Measurements from ENCODE around the gene GALNT2. TPM values are rescaled to one million over a fixed set of nuclear protein-coding genes. Genes with fewer than 3 reads are reported as not detected.

Gene GALNT2
- total and polyA plus RNA-seq, 2 of the 4 experiments (the other 2 are of a cell fraction), result 50.4 to 189 TPM

GRCh38 chr1:230187290-230187689 lies 120.3 kb downstream of the GALNT2 start:
- in situ Hi-C loops (cut with MboI; ENCODE audit: low sequenced_read_pairs) (no loop called here), intact Hi-C loops (cut with micrococcal nuclease) (no loop called here), dilution Hi-C loops (cut with HindIII; ENCODE audit: low sequenced_read_pairs, unreplicated experiment) (no loop called here)
- Histone ChIP-seq H2AFZ (replicated peaks; ENCODE audit: low read length, poor library complexity) (no peak overlapping the region), H3K27me3 (ENCODE audit: control insufficient read depth, insufficient read depth, low read length) (no peaks in the 10 kb centered on the region), H4K5ac (ENCODE audit: low read depth, low read length) (no peak overlapping the region), H3K4me2 (ENCODE audit: low read depth, low read length) (no peak overlapping the region), H2BK20ac (ENCODE audit: low read depth, low read length) (no peak overlapping the region), H2BK120ac (ENCODE audit: low read depth, low read length) (no peak overlapping the region), H4K91ac (ENCODE audit: insufficient read depth, low read depth, low read length) (no peak overlapping the region), H3K18ac (ENCODE audit: low read depth, low read length) (no peak overlapping the region), H2BK5ac (ENCODE audit: low read depth, low read length, poor library complexity, severe bottlenecking) (no peak overlapping the region), H3K9ac (ENCODE audit: low read depth, low read length) (no peak overlapping the region), H3K9me1 (ENCODE audit: insufficient read depth, low read length) (peaks cover 14% of the 10 kb centered on the region; the same call in 1 of the 2 replicates), H3K23ac (ENCODE audit: low read depth, low read length) (no peak overlapping the region), H3K56ac (ENCODE audit: extremely low read depth, insufficient read depth, low read length) (no peak overlapping the region), H2BK15ac (ENCODE audit: low read depth, low read length) (no peak overlapping the region), H3K27ac (ENCODE audit: insufficient read depth, low read length) (no peak overlapping the region), H4K8ac (ENCODE audit: low read depth in 2 of 2, low read length in 2 of 2) (no peak overlapping the region), H2AK5ac (ENCODE audit: low read depth, low read length) (no peak overlapping the region), H3K9me3 (ENCODE audit: control insufficient read depth, insufficient read depth, low read length) (no peaks in the 10 kb centered on the region), H3K4me3 (ENCODE audit: insufficient read depth, low read depth, low read length) (no peak overlapping the region), H3K4me1 (ENCODE audit: control insufficient read depth, insufficient read depth, low read length) (peaks cover 6% of the 10 kb centered on the region), H3K4ac (ENCODE audit: low read depth, low read length) (no peak overlapping the region), H3K79me1 (ENCODE audit: low read depth in 1 of 2, low read length in 2 of 2) (peaks cover 37 to 61% of the 10 kb centered on the region in 2 experiments), H3K14ac (replicated peaks; ENCODE audit: low read depth, low read length) (no peak overlapping the region), H2AK9ac (replicated peaks; ENCODE audit: low read depth, low read length, poor library complexity) (no peak overlapping the region), H3K36me3 (ENCODE audit: control insufficient read depth, insufficient read depth, low read length) (no peaks in the 10 kb centered on the region; the same call in 1 of the 2 replicates), H4K20me1 (ENCODE audit: insufficient read depth, low read length) (peaks cover 31% of the 10 kb centered on the region)
- ChIA-PET CTCF (no interaction called here), POLR2A (ENCODE audit: unreplicated experiment) (no interaction called here)
- no peak for DNase-seq
- ATAC-seq (ENCODE audit: low read depth), result no peak
- no TSS peak for BruUV-seq (replicated peaks)
- TF ChIP-seq CEBPB (IDR thresholded peaks at IDR 0.05; ENCODE audit: low read depth, low read length), result no peak
- no peak for TF ChIP-seq FOS (IDR thresholded peaks at IDR 0.05; ENCODE audit: low read depth, low read length)
- no peak for TF ChIP-seq MAFK (IDR thresholded peaks at IDR 0.05; ENCODE audit: low read depth, low read length)
- no peak for TF ChIP-seq POLR2A (IDR thresholded peaks at IDR 0.05; ENCODE audit: low read depth, low read length)
- TF ChIP-seq ELK1 (IDR thresholded peaks at IDR 0.05; ENCODE audit: borderline replicate concordance, low read depth, low read length), result no peak
- no peak for TF ChIP-seq BHLHE40 (IDR thresholded peaks at IDR 0.05; ENCODE audit: low read depth, low read length)
- no peak for TF ChIP-seq CHD1 (IDR thresholded peaks at IDR 0.05; ENCODE audit: low read depth, low read length)
- no peak for TF ChIP-seq SMC3 (IDR thresholded peaks at IDR 0.05; ENCODE audit: low read depth, low read length)
- TF ChIP-seq CTCF (conservative IDR thresholded peaks at IDR 0.05; ENCODE audit: low read depth, low read length), result no peak
- TF ChIP-seq RCOR1 (IDR thresholded peaks at IDR 0.05; ENCODE audit: insufficient replicate concordance, low read length), result no peak
- TF ChIP-seq RFX5 (IDR thresholded peaks at IDR 0.05; ENCODE audit: low read depth, low read length), result no peak
- TF ChIP-seq USF2 (IDR thresholded peaks at IDR 0.05; ENCODE audit: low read depth, low read length), result no peak
- no peak for TF ChIP-seq MAZ (IDR thresholded peaks at IDR 0.05; ENCODE audit: borderline replicate concordance, low read depth, low read length)
- TF ChIP-seq MXI1 (IDR thresholded peaks at IDR 0.05; ENCODE audit: borderline replicate concordance, low read depth, low read length), result no peak
- TF ChIP-seq RAD21 (IDR thresholded peaks at IDR 0.05; ENCODE audit: low read length), result no peak
- TF ChIP-seq NFE2L2 (IDR thresholded peaks at IDR 0.05; ENCODE audit: low read depth, low read length), result no peak
- WGBS, 2 experiments (ENCODE audit: extremely low coverage in 2 of 2, insufficient read length in 1 of 2), result 100% methylated on average over 2 of the region's 5 CpGs; no CpG with 5 or more reads in 1 of the 2 experiments

Measured in IMR-90 (cell line).